Natural killer cell (primary cell): ENCODE results near the gene FASTKD1. TPM values are rescaled to one million over a fixed set of nuclear protein-coding genes. Genes with fewer than 3 reads are reported as not detected.

Source experiments
- ATAC-seq, 3 donors: fragments of 150-1000 bp in 2 of 3; fragments of 200-7000 bp in 1 of 3; cut with Tn5 transposase; 1 replicate in 1 of 3; 2 replicates in 2 of 3; pipeline ENCODE4 v1.10.0; 2021; ENCODE audit warnings: mild to moderate bottlenecking in 2 of 3, moderate library complexity in 2 of 3
- DNase-seq, 2 donors: peaks; one replicate each; pipeline versions ENCODE4 v3.0.0 to v3.0.0-alpha.2; 2013 to 2021; ENCODE audit warnings: mixed read lengths in 1 of 2
- H3K27ac ChIP-seq: one replicate; pipeline ENCODE4 v1.5.1; 2013; ENCODE audit warnings: mild to moderate bottlenecking, low read length
- H3K27me3 ChIP-seq: one replicate; pipeline ENCODE4 v1.6.1; 2013; ENCODE audit warnings: low read length; ENCODE audit not compliant: control insufficient read depth, insufficient read depth
- H3K36me3 ChIP-seq: one replicate; pipeline ENCODE4 v1.6.1; 2013; ENCODE audit warnings: low read length; ENCODE audit not compliant: control insufficient read depth, insufficient read depth
- H3K4me1 ChIP-seq: one replicate; pipeline ENCODE4 v1.6.1; 2013; ENCODE audit warnings: low read length; ENCODE audit not compliant: control insufficient read depth, insufficient read depth
- H3K4me3 ChIP-seq: one replicate; pipeline ENCODE4 v1.5.1; 2013; ENCODE audit warnings: low read length
- H3K9me3 ChIP-seq: one replicate; pipeline ENCODE4 v1.6.1; 2013; ENCODE audit warnings: low read length; ENCODE audit not compliant: control insufficient read depth, insufficient read depth
- H3K27ac Mint-ChIP-seq, 2 donors: one replicate each; pipeline ENCODE4 v1.8.0; 2022; ENCODE audit warnings: mild to moderate bottlenecking in 2 of 2, mixed read lengths in 2 of 2, moderate library complexity in 1 of 2
- H3K27me3 Mint-ChIP-seq, 2 donors: one replicate each; pipeline ENCODE4 v1.8.0; 2022; ENCODE audit warnings: low read depth in 2 of 2, mixed read lengths in 2 of 2
- H3K36me3 Mint-ChIP-seq: one replicate; pipeline ENCODE4 v1.8.0; 2022; ENCODE audit warnings: mixed read lengths
- H3K4me1 Mint-ChIP-seq, 2 donors: one replicate each; pipeline ENCODE4 v1.8.0; 2022; ENCODE audit warnings: mixed read lengths in 2 of 2
- H3K4me3 Mint-ChIP-seq: one replicate; pipeline ENCODE4 v1.8.0; 2022; ENCODE audit warnings: mild to moderate bottlenecking, moderate library complexity, mixed read lengths
- H3K9me3 Mint-ChIP-seq, 2 donors: one replicate each; pipeline ENCODE4 v1.8.0; 2022; ENCODE audit warnings: mixed read lengths in 2 of 2
- CTCF ChIP-seq: fragments of 200-600 bp; IDR thresholded peaks from one replicate; pipeline ENCODE4 v1.8.0; 2022; ENCODE audit warnings: antibody characterized with exemption
- WGBS: methylation state at CpG from one replicate; pipeline ENCODE4 v1.1.7; 2013; ENCODE audit warnings: missing lambda C conversion rate; ENCODE audit not compliant: insufficient coverage; 5-methylcytosine and 5-hydroxymethylcytosine counted together
- intact Hi-C: fragments of 100-400 bp; cut with micrococcal nuclease; formaldehyde crosslinking; loops from one replicate; pipeline ENCODE4 v1.14.2; 2022
- total RNA-seq, 4 donors: library from RNA; stranded (reverse); fragments of 120-200 nt in 1 of 4; gene quantifications; one replicate each; pipeline versions ENCODE4 v1.2.3 to v1.2.4, GENCODE V29; 2013 to 2022

Gene FASTKD1
- total RNA-seq, 3 donors from 2014 or later (not counting 1 experiment from before 2014, with no cell fraction given): 10.9 to 14.1 (median 12.5) TPM

- Histone ChIP-seq H3K27me3 (no peaks in the 10 kb centered on the region), H3K27ac (no peak overlapping the region), H3K9me3 (no peaks in the 10 kb centered on the region), H3K36me3 (no peaks in the 10 kb centered on the region), H3K4me3 (no peak overlapping the region), H3K4me1 (no peaks in the 10 kb centered on the region)
- 100% methylated on average over 2 of the region's 2 CpGs for WGBS
- Mint-ChIP-seq H3K27me3 (peaks cover 0 to 8% of the 10 kb centered on the region in 2 donors), H3K4me3 (no peak overlapping the region), H3K36me3 (no peaks in the 10 kb centered on the region), H3K9me3 (no peaks in the 10 kb centered on the region), H3K4me1 (no peaks in the 10 kb centered on the region), H3K27ac (no peak overlapping the region)
- DNase-seq: no peak
- intact Hi-C loops: no loop called here
- no peak for ATAC-seq
- no peak for TF ChIP-seq CTCF
Measured at GRCh38 chr2:169512525-169512924, 61.1 kb downstream of the FASTKD1 start.

- 100% methylated on average over 1 of the region's 1 CpG for WGBS
- no peak for ATAC-seq
- no peak for DNase-seq
- no peak overlapping the region for H3K4me3 Mint-ChIP-seq
- H3K27me3 ChIP-seq: no peaks in the 10 kb centered on the region
- H3K4me1 ChIP-seq: no peaks in the 10 kb centered on the region
- peaks cover 0 to 8% of the 10 kb centered on the region in 2 donors for H3K27me3 Mint-ChIP-seq
- TF ChIP-seq CTCF: no peak
- no peaks in the 10 kb centered on the region for H3K36me3 Mint-ChIP-seq
- H3K9me3 Mint-ChIP-seq: no peaks in the 10 kb centered on the region
- H3K9me3 ChIP-seq: no peaks in the 10 kb centered on the region
- no peak overlapping the region for H3K4me3 ChIP-seq
- no peaks in the 10 kb centered on the region for H3K4me1 Mint-ChIP-seq
- no peaks in the 10 kb centered on the region for H3K36me3 ChIP-seq
- intact Hi-C loops: no loop called here
- no peak overlapping the region for H3K27ac ChIP-seq
- H3K27ac Mint-ChIP-seq: no peak overlapping the region
Measured at GRCh38 chr2:169511818-169512217, 61.8 kb downstream of the FASTKD1 start.

GRCh38 chr2:169510496-169510895 is 63.2 kb downstream of the FASTKD1 start:
- H3K27ac Mint-ChIP-seq: no peak overlapping the region
- DNase-seq: no peak
- no peaks in the 10 kb centered on the region for H3K9me3 Mint-ChIP-seq

More at GRCh38 chr2:169510496-169510895, 63.2 kb downstream of the FASTKD1 start:
- Histone ChIP-seq H3K27ac (no peak overlapping the region), H3K36me3 (no peaks in the 10 kb centered on the region), H3K4me1 (no peaks in the 10 kb centered on the region), H3K27me3 (no peaks in the 10 kb centered on the region), H3K4me3 (no peak overlapping the region), H3K9me3 (no peaks in the 10 kb centered on the region)
- ATAC-seq: no peak
- intact Hi-C loops: no loop called here
- Mint-ChIP-seq H3K4me3 (no peak overlapping the region), H3K36me3 (no peaks in the 10 kb centered on the region), H3K4me1 (no peaks in the 10 kb centered on the region), H3K27me3 (peaks cover 0 to 7% of the 10 kb centered on the region in 2 donors)
- WGBS: 95% methylated on average over 4 of the region's 4 CpGs
- TF ChIP-seq CTCF: no peak
